GM12875 (cell line): Measurements from ENCODE around the gene PTPRG.

Experiments
- H3K4me3 ChIP-seq: one replicate; pipeline ENCODE4 v1.5.1; 2011; ENCODE audit warnings: low read depth, low read length, control low read depth
- CTCF ChIP-seq: IDR thresholded peaks from 2 replicates; pipeline ENCODE4 v1.5.1; 2011; ENCODE audit warnings: low read depth, mild to moderate bottlenecking, control low read depth, inconsistent platforms, low read length, moderate library complexity, borderline replicate concordance; ENCODE audit not compliant: insufficient read depth

PTPRG gene

GRCh38 chr3:62287392-62287927 is 726.1 kb downstream of the PTPRG start:
- H3K4me3 ChIP-seq = no peak overlapping the region
- TF ChIP-seq CTCF = no peak

GRCh38 chr3:62289922-62290321 is 728.6 kb downstream of the PTPRG start:
- no peak for TF ChIP-seq CTCF
- no peak overlapping the region for H3K4me3 ChIP-seq

GRCh38 chr3:62293051-62293780 is 731.8 kb downstream of the PTPRG start:
- TF ChIP-seq CTCF = no peak
- H3K4me3 ChIP-seq = no peak overlapping the region

GRCh38 chr3:62295571-62295970 is 734.2 kb downstream of the PTPRG start:
- TF ChIP-seq CTCF = no peak
- no peak overlapping the region for H3K4me3 ChIP-seq

GRCh38 chr3:62300617-62301016 is 739.2 kb downstream of the PTPRG start:
- TF ChIP-seq CTCF = no peak
- H3K4me3 ChIP-seq = no peak overlapping the region

GRCh38 chr3:62312201-62312600 is 750.8 kb downstream of the PTPRG start:
- TF ChIP-seq CTCF = no peak
- no peak overlapping the region for H3K4me3 ChIP-seq

- no peak overlapping the region for H3K4me3 ChIP-seq
- TF ChIP-seq CTCF = no peak
Measured at GRCh38 chr3:62316525-62316924, 755.2 kb downstream of the PTPRG start.
